Caco-2 (cell line): ENCODE data around the gene KRT75. TPM values are rescaled to one million over a fixed set of nuclear protein-coding genes. Genes with fewer than 3 reads are reported as not detected.

Experiments used
- BruUV-seq: library from RNA; stranded (reverse); fragments of 400-500 nt; replicated peaks from 2 replicates; lab custom pipeline; 2021; lab: Mats Ljungman, UMichigan
- CTCF ChIA-PET: fragments of 300-600 bp; sonication (Branson Sonifier 250); formaldehyde crosslinking; loops from one replicate; lab custom pipeline; 2022; ENCODE audit warnings: antibody characterized with exemption; lab: Charles Lee
- POLR2A ChIA-PET: fragments of 300-600 bp; sonication (Branson Sonifier 250); formaldehyde crosslinking; loops from one replicate; lab custom pipeline; 2022; ENCODE audit warnings: antibody characterized with exemption; lab: Charles Lee
- DNase-seq, 2 experiments: peaks; one replicate each; pipeline versions ENCODE4 v3.0.0 to v3.0.0-alpha.2; 2020 to 2022
- H3K27me3 ChIP-seq: replicated peaks from 2 replicates; pipeline ENCODE4 v1.6.0; 2011; ENCODE audit warnings: low read length; ENCODE audit not compliant: control insufficient read depth, insufficient read depth
- H3K36me3 ChIP-seq: 2 replicates; pipeline ENCODE4 v1.5.1; 2011; ENCODE audit warnings: low read length; ENCODE audit not compliant: control insufficient read depth, insufficient read depth
- H3K4me1 ChIP-seq: fragments of 250-450 bp; sonication (Bioruptor Pico); 2 replicates; pipeline ENCODE4 v1.5.1; 2020; ENCODE audit warnings: mild to moderate bottlenecking
- H3K4me3 ChIP-seq: 2 replicates; pipeline ENCODE4 v1.5.1; 2011; ENCODE audit warnings: low read depth, mild to moderate bottlenecking, control low read depth, low read length
- H3K9me3 ChIP-seq: fragments of 250-450 bp; sonication (Bioruptor Pico); 2 replicates; pipeline ENCODE4 v1.5.1; 2020; ENCODE audit warnings: mild to moderate bottlenecking, moderate library complexity
- H3K27ac Mint-ChIP-seq: one replicate; pipeline ENCODE4 v1.8.0; 2022; ENCODE audit warnings: mixed read lengths; ENCODE audit not compliant: unreplicated experiment
- H3K27me3 Mint-ChIP-seq: one replicate; pipeline ENCODE4 v1.8.0; 2022; ENCODE audit warnings: mixed read lengths; ENCODE audit not compliant: insufficient read depth, unreplicated experiment
- H3K36me3 Mint-ChIP-seq: one replicate; pipeline ENCODE4 v1.8.0; 2022; ENCODE audit warnings: mild to moderate bottlenecking, mixed read lengths; ENCODE audit not compliant: insufficient read depth, unreplicated experiment
- H3K4me1 Mint-ChIP-seq: one replicate; pipeline ENCODE4 v1.8.0; 2022; ENCODE audit warnings: low read depth, mixed read lengths; ENCODE audit not compliant: unreplicated experiment
- H3K4me3 Mint-ChIP-seq: one replicate; pipeline ENCODE4 v1.8.0; 2022; ENCODE audit warnings: mild to moderate bottlenecking, moderate library complexity, mixed read lengths; ENCODE audit not compliant: unreplicated experiment
- H3K9me3 Mint-ChIP-seq: one replicate; pipeline ENCODE4 v1.8.0; 2022; ENCODE audit warnings: mixed read lengths; ENCODE audit not compliant: unreplicated experiment
- CTCF ChIP-seq, 2 experiments: fragments of 200-600 bp in 1 of 2; IDR thresholded peaks; 1 replicate in 1 of 2; 2 replicates in 1 of 2; pipeline versions ENCODE4 v1.5.1 to v1.8.0; 2011 to 2022; ENCODE audit warnings: antibody characterized with exemption in 1 of 2, control low read depth in 1 of 2, inconsistent platforms in 1 of 2, low read depth in 1 of 2, low read length in 1 of 2, mild to moderate bottlenecking in 1 of 2, moderate library complexity in 1 of 2; ENCODE audit not compliant: insufficient read depth in 1 of 2, severe bottlenecking in 1 of 2, unreplicated experiment in 1 of 2
- intact Hi-C: fragments of 100-400 bp; cut with micrococcal nuclease; formaldehyde crosslinking; loops from one replicate; pipeline ENCODE4 v1.10.0; 2022; ENCODE audit not compliant: unreplicated experiment
- total RNA-seq: library from RNA; stranded (reverse); gene quantifications from 2 replicates; pipeline ENCODE4 v1.2.3, GENCODE V29; 2022

The KRT75 gene
- total RNA-seq, 1 experiment from 2014 or later: not detected

GRCh38 chr12:52435659-52435999 lies 1.5 kb upstream of the KRT75 start:
- peaks cover 10% of the 10 kb centered on the region for H3K4me1 ChIP-seq
- no peak for DNase-seq
- H3K36me3 Mint-ChIP-seq: no peaks in the 10 kb centered on the region
- ChIA-PET POLR2A (no interaction called here), CTCF (no interaction called here)
- no peak overlapping the region for H3K27ac Mint-ChIP-seq
- no peaks in the 10 kb centered on the region for H3K36me3 ChIP-seq
- H3K27me3 ChIP-seq: no peaks in the 10 kb centered on the region
- peaks cover 13% of the 10 kb centered on the region for H3K4me1 Mint-ChIP-seq
- no peak for TF ChIP-seq CTCF (IDR thresholded peaks at IDR 0.05; ENCODE audit: insufficient read depth in 1 of 2, low read depth in 1 of 2, low read length in 1 of 2, severe bottlenecking in 1 of 2, unreplicated experiment in 1 of 2)
- intact Hi-C loops: no loop called here
- no peak overlapping the region for H3K4me3 Mint-ChIP-seq
- H3K9me3 ChIP-seq: no peaks in the 10 kb centered on the region
- BruUV-seq: no TSS peak
- no peak overlapping the region for H3K4me3 ChIP-seq
- H3K9me3 Mint-ChIP-seq: no peaks in the 10 kb centered on the region
- H3K27me3 Mint-ChIP-seq: peaks cover 6% of the 10 kb centered on the region

- no TSS peak for BruUV-seq
- CTCF ChIA-PET: no interaction called here
- H3K27me3 ChIP-seq: no peaks in the 10 kb centered on the region
- POLR2A ChIA-PET: no interaction called here
- H3K4me3 ChIP-seq: no peak overlapping the region
- no peak for TF ChIP-seq CTCF (IDR thresholded peaks at IDR 0.05; ENCODE audit: insufficient read depth in 1 of 2, low read depth in 1 of 2, low read length in 1 of 2, severe bottlenecking in 1 of 2, unreplicated experiment in 1 of 2)
- H3K36me3 ChIP-seq: no peaks in the 10 kb centered on the region
- Mint-ChIP-seq H3K36me3 (no peaks in the 10 kb centered on the region), H3K27ac (no peak overlapping the region), H3K27me3 (peaks cover 6% of the 10 kb centered on the region), H3K9me3 (no peaks in the 10 kb centered on the region), H3K4me3 (no peak overlapping the region), H3K4me1 (peaks cover 13% of the 10 kb centered on the region)
- intact Hi-C loops: no loop called here
- H3K9me3 ChIP-seq: no peaks in the 10 kb centered on the region
- H3K4me1 ChIP-seq: 0 out of 2 replicates have a peak, but pooled peaks cover 9% of the 10 kb centered on the region
- DNase-seq: no peak
Observed at GRCh38 chr12:52434760-52435530, 774 bp upstream of the KRT75 start.

GRCh38 chr12:52433501-52434080 lies 580 bp downstream of the KRT75 start:
- H3K27me3 Mint-ChIP-seq: peaks cover 9% of the 10 kb centered on the region
- intact Hi-C loops: no loop called here
- no peaks in the 10 kb centered on the region for H3K9me3 Mint-ChIP-seq
- Histone ChIP-seq H3K27me3 (no peaks in the 10 kb centered on the region), H3K4me1 (0 out of 2 replicates have a peak, but pooled peaks cover 9% of the 10 kb centered on the region), H3K4me3 (no peak overlapping the region), H3K36me3 (no peaks in the 10 kb centered on the region), H3K9me3 (no peaks in the 10 kb centered on the region)
- DNase-seq: no peak
- H3K4me3 Mint-ChIP-seq: no peak overlapping the region
- peaks cover 13% of the 10 kb centered on the region for H3K4me1 Mint-ChIP-seq
- TF ChIP-seq CTCF (IDR thresholded peaks at IDR 0.05; ENCODE audit: insufficient read depth in 1 of 2, low read depth in 1 of 2, low read length in 1 of 2, severe bottlenecking in 1 of 2, unreplicated experiment in 1 of 2): no peak
- POLR2A ChIA-PET: no interaction called here
- CTCF ChIA-PET: no interaction called here
- no TSS peak for BruUV-seq
- H3K36me3 Mint-ChIP-seq: no peaks in the 10 kb centered on the region
- no peak overlapping the region for H3K27ac Mint-ChIP-seq
